ENCODE data around the gene KCNS3.

Gene KCNS3

DNA sequence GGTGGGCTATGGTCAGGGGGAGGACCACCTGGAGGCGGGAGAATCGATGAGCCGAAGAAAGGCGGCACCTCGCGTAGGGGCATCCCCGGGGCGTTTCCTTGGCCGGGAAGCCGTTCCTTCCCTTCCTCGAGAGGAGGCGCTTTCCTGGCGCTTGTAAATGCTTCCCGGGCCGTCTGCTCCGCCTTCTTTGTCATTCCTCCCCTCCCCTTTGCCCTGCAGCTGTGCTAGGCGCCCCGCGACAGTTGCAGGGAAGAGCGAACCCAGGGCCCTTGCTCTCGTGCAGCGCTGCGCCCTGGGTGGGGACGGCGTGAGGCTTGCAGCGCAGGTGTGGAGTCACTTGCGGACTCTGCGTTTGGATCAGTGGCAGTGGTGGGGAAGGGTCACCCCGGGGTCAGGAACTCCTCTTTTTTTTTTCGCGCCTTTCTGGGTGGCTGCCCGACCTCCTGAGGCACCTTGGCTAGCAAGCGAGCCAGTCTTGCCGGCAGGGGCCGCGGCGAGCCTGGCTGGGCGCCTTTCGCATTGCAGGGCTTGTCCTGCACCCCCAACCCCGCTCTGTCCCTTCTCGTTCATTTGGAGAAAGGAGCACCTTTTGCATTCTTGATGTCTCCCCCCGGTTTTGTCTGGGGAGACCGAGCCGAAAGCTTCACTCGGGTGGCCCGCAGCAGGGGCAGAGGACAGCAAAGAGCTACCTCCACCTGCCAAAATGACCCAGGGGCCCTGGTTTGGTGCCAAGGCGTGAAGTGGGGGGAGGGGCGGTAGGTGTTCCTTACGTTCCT lies 858 bp downstream of the KCNS3 start:
- DNase-seq = no peak

DNA sequence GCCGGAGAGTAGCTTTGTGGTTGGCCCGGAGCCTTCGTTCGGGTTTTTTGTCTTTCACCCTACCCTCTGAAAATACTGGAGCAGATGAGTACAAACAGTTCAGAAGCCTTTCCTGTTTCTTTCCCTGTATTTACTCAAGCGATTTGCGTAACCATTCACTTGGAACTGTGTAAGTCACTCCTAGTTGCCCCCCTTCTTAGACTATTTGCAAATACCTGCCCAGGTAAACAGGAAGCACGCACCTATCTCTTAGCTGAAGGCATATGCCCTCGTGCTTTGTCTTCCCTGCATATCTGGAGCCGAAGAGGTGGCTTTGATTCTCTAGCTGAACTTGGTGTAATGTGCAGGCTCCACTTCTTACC lies 1.4 kb downstream of the KCNS3 start:
- no peak for DNase-seq

DNA sequence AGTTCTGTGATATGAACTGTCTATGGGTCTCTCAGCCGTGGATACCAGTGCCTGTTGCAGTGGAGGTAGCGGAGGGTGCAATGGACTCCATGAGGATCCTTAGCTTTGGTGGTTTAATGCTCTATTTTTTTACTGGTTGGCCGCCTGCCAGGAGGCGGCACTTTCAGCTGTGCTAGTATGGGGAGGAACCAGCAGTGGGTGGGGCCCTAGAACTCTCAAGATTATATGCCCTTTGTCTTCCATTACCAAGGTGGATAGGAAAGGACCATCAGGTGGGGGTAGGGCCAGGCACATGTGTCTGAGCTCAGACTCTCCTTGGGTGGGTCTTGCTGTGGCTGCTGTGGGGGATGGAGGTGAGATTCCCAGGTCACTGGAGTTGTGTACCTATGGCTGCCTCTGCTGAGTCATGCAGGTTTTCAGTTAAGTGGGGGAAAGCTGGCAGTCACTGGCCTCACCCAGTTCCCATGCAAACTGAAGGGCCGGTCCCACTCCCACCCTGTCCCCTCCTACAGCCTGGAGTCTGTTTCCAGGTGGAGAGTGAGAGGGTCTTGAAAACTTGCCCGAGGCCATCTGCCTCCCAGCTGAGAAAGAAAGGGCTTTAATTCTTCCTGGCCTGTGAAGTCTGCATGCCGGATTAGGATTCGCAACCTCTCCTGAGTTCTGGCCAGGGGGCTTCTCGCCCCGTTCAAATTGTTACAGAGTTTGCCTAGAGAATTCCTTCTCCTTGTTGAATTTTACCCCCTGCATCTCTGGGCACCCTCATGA lies 14.5 kb downstream of the KCNS3 start:
- no peak for DNase-seq

DNA sequence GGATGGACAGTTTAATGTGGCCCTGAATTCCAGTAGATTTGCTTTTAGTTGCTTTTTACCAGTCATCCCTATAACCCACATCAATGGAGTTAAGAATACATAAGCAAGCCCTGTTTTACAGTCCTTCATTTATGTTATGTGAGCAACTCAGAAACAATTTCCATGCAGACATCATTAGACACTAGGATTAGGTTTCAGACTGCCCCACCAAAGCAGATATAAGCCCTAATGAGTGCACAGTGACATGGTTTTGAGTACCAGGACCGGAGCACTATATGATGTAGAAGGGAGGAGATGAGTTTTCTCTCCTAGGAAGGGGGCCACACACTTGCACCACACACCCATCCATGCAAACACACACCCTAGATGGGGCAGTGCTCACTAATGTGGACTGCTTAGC lies 15.5 kb downstream of the KCNS3 start:
- no peak for DNase-seq

DNA sequence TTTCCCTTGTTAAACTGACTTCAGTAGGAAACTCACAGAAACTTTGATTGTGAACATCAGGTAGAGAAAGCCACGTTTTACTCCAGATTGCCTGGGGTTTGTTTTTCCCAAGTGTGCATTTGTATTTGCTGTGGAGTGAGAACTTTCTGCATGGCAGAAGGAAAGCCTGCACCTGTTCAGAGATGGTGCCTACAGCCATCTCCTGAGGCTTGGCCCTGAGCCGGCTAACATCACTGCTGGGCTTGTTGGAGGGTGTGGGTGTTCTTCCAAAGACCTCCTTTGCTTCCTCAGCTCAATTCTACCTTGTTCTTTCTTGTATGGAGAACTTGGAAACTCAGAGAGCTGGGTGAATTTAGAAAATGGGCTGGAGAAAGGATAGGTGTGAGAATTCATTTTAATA lies 16.1 kb downstream of the KCNS3 start:
- DNase-seq = no peak

DNA sequence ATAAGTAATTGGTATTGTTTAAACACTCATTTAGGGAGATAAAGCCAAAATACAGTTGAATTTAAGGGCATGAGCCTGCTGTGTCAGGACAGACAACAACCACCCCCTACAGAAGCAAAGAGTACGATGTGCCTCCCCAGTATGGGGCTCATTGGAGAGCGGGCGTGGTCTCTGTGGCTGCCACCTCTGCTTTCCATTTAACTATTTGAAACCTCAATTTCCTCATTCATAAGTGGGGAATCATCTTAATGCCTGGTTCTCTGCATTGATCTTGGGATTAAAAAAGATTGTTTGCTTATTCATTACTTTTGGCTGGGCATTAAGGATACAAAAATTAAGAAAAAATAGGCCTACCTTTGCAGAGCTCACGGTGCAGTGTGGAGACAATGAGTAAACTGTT lies 21.4 kb downstream of the KCNS3 start:
- no peak for DNase-seq

DNA sequence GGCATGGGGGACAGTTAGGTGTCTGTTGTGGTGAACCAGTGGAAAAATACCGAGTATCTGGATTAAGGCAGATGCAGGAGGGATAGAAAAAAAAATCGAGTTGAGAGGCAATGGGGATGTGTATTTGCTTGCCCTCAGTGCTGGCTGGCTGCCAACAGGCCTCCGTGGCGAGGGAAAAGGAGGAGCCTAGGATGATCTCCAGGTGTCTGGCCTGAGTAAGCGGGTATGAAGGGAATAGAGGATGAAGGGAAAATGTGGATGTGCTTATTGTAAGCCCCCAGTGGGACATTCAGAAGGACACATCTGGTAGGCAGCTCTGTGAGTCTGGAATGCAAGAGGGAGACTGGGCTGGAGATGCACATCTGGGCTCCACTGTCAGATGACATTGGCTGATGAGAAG lies 22.8 kb downstream of the KCNS3 start:
- no peak for DNase-seq

DNA sequence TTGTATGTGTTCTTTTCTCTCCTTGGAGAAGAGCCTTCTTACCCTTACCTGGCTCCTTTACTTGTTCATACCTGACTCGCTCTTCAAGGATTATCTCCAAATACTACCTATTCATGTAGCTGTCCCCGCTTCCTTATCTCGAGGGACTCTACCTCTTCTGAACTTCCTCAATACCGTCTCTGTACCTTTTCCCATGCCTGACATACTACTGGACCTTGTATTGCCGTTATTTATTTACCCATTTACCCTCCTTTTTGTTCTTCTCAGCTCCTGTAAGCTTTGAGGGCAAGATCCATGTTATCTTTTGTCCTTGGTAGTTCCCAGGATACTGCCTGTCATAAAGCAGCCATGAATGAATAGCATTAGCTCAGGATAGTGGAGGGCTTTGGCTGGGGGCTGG lies 32.5 kb downstream of the KCNS3 start:
- no peak for DNase-seq

DNA sequence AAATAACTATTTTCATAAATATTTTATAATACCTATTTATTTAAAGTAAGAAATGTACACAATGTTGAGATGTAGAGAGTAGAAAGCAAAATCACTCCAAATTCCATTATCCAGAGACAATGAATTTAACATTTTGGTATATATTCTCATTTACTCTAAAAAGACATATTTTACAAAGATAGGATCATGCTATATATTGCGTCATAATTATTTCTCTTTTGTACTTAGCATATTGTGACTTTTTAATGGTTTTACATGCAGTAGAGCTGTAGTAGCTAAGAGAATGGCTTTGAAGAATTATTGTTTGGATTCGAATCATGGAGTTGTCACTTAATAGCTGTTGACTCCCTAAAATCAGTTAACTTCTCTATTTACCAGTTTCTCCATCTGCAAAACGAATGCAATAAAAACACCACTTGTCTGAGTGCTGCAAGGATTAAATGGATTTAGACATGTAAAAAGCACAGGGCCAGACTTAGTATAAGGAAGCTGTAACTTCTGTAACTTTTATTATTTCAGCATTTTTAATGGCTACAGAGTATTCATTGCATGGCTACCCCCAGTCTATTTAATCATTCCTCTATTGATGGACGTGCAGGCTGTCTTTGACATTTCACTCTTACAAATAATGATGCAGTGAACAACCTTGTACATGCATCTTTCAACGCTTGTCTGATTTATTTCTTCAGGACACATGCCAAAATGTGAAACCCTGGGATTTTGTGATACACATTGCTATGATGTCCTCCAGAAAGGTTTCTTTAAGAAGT lies 33.2 kb downstream of the KCNS3 start:
- DNase-seq = peak; percentile 28

DNA sequence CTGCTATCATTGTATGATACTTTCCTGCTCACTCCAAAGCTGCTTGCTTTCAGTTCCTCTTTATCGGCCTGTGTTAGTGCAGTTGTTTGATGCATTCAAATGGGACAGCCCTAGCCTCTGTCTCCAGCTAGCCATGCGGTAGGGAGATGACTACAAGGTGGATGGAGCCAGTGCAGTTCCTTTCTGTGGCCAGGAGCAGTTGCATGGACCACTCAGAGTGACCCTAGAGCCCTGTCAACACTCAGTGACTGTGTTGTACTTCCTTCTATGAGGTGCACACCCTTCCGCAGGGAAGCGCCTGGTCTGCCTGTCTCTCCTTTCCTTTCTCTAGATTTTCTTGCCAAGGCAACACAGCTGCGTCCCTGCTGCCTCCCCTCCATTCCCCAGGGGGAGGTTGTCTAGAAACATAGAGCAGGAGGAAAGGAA lies 33.8 kb downstream of the KCNS3 start:
- peak; percentile 79 for DNase-seq

DNA sequence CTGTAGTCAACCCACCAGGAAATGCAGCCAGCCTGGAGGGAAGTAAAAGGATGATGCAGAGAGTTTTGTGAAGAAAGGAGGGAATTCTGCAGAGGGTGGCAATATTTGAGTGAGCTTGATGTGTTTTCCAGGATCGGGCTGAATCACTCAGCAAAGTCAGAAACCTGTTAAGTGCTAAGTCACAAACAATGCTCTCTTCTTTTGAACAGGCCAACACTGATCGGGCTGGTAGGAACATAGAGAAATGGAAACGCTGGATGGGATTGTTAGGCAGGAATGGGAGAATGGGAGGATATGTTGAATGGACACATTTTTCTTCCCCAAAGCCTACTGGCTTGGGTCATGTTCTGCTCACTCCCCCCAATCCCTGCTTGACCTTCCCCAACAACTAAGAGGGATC lies 36.6 kb downstream of the KCNS3 start:
- no peak for DNase-seq

DNA sequence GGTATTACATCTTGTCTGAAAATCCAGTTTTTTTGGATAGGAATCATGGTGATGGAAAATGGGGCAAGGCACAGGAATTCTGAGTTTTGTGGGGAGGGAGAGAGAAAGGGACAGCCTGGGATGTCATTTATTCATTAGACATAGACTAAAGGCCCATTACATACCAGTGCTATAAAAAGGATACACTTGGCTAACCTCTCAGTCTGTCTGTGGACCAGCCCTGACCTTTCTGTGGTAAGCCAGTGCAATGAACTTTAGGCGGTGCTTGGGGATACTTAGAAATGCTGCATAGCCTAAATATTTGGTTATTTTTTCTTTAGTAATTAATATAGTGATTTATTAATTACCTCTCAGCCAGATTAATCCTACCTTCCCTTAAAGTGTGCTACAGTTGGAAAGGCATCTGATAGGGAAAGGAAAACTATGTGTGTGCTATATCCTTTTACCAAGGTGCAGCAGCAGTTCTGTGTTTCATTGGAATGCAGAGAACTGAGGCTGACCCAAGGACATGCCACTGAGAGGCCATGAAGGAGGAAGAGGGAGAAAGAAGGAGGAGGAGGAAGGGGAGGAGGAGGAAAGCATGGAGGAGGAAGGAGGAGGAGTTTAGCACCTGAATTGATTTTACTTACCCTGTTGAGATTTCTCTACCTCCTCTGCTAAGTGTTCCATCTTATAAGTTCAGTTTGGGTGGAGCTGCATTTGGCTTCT lies 37.5 kb downstream of the KCNS3 start:
- no peak for DNase-seq

DNA sequence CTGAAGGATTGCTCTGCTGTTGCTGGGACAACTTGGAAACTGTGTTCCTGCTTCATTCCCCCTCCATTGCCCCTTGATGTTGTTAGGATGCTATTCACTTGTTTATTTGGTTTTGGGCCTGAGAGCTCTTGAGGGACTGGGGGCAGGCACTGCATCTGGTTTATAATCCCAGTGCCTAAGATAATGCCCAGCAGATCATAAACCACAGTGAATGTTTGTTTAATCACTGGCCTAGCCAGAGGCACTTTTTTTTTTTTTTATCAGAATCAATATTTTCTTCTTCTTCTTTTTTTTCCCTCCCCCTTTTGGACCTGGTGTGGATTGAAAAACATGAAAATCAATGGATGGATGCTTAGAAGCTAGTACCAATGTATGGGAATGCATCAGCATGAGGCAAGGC lies 38.1 kb downstream of the KCNS3 start:
- DNase-seq = no peak

DNA sequence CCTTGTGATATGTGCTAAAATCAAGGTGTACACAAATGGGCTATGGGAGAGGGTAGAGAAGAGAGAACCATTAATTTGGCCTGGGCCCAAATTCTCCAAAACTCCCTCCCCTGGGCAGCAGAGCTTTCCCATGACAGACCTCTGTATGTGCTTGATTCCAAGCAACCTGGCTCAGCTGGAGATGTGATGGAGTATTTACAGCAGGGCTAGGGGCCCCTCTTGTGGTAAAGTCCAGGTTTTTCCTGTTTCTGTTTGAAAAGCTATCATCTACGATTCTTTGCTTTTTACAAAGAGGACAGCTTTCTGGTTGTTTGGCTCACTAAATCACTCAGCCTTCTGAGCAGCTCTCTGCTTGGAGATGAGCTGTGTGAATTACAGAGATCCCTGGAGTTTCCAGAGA lies 40.3 kb downstream of the KCNS3 start:
- DNase-seq = no peak

DNA sequence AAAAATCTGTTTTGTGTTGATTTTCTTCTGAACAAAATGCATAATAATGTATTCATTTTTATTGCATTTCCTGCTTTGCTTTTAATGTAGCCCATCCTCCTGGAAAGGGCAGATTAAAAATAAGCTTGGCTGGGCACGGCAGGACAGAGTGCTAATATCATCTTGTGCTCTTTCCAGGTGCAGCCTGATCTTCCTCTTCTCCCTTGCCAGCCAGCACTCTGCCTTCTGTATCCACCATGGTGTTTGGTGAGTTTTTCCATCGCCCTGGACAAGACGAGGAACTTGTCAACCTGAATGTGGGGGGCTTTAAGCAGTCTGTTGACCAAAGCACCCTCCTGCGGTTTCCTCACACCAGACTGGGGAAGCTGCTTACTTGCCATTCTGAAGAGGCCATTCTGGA lies 52.3 kb downstream of the KCNS3 start:
- no peak for DNase-seq

DNA sequence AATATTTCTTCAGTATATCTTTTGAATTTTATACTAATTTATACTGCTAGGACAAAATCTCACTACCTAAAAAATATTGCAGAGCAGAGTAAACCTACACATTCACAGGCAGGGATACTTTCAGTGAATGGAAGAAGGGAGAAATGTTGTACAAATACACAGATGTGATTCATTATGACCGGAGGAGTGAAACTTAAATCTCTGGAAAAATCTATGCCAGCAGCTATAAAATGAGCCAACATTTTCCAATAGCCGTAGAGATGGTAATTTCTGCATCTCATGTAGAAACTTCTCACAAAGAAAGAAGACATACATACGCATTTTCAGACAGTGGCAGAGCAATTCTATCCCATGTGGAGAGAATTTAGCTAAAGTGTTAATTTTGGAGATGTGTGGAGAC lies 54.8 kb downstream of the KCNS3 start:
- DNase-seq = no peak

DNA sequence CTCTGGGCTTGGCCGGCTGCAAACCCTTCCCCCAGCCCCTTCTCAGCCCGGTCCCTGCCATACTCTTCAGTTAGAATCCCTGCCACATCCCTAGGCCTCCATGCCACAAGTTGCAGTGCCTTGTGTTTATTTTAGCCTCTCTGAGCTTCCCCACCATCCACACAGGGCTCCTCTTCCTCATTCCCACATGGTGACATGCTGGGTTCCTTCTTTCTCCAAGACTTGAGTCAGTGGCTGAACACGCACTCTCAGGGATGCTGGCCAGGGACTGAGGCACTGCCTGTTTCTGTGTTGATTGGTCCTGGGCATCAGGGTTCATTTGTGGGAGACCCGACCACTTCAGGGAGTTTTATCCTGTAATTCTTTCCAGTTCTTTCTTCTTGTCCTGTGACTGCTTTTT lies 56.3 kb downstream of the KCNS3 start:
- no peak for DNase-seq

DNA sequence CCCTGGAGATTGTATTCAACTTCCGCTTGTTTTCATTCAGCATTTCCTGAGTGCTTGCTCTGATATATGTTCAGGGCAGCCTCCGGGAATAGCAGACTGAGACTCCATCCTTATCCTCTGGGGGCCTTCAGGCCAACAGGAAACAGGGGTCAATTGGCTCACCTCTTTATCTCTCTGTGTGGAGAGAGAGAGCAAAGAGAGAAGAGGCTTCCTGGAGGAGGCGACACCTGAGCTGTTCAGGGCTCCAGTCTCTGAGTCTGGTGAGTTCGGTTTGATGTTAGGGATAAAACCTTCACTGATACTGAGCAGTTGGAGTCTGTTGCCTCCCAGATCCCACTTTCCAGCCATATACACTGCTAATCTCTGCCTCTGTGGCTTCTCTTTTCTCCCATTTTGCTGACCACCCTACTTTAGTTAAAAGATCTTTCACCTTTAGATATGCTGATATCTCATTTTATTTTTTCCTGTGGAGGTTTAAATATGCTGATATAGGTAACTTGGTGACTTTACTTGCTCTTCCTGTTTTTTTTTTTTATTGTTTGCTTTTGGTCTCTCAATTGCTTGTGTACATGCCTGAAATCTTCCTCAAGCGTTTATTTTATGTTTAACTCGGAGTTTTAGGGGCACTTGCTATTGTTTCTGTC lies 56.9 kb downstream of the KCNS3 start:
- no peak for DNase-seq

DNA sequence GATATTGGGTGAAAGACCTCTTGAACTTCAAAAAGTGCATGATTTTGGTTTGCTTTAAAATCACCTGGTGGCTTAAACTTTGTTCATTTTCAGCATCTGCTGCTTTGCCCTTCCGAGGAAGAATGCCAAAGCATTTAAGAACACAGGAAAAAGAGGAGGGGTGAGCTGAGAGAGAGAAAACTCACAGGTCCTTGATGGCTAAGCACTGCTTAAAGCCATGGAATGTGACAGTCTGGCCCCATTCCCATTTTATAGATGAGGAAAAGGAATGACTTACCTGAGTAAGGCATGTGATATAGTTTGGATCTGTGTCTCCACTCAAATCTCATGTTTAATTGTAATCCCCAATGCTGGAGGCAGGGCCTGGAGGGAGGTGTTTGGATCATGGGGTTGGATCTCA lies 58.1 kb downstream of the KCNS3 start:
- DNase-seq = no peak

DNA sequence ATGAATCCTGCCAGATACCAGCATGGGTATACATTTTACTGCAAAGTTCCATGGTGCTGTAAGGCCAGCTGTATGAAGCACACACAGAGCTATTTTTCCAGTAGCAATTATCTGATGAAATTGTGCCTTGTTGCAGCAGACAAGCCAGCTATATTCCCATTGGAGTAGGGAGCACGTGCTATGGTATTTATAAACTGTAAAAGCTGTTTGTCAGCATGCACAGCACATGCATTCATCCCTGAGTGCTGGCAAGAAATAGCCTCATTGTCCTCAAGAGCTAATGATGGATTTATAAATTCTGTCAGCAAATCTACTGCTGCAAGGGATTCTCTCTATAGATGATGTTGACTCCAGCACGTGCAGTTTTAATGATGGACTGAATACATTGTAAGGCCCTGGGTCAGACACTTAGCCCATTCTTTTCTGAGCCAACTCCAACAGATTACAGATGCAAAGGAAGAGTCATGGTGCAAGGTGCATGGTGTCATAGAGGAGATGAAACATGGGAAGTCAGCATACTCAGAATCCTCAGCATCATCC lies 61.7 kb downstream of the KCNS3 start:
- DNase-seq = no peak

DNA sequence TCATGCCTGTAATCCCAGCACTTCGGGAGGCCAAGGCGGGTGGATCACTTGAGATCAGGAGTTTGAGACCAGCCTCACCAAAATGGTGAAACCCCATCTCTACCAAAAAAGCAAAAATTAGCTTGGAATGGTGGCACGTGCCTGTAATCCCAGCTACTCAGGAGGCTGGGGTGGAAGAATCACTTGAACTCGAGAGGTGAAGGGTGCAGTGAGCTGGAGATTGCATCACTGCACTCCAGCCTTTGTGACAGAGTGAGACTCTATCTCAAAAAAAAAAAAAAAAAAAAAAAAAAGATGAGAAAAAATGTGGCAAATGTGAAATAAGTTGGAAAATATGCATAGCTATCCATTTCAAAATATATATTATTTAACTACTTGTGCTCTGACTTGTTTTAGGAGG lies 65.0 kb downstream of the KCNS3 start:
- DNase-seq = no peak

DNA sequence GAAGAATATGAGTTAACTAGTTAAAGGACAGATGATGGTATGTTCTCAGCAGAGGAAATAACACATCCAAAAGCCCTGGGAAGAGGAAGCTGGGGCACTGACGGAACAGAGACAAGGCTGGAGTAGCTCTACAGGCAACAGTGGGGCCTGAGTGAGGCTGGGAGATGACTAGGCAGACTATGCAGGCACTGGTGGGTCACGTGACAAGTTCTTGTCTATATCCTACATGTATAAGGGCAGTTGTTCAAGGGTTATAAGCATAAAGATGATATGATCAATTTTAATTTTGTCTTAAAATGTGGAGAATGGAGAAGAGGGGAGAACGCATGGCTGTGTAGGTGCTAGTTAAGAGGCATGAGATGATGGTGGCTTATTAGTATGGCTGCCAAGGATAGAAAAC lies 68.6 kb downstream of the KCNS3 start:
- no peak for DNase-seq

DNA sequence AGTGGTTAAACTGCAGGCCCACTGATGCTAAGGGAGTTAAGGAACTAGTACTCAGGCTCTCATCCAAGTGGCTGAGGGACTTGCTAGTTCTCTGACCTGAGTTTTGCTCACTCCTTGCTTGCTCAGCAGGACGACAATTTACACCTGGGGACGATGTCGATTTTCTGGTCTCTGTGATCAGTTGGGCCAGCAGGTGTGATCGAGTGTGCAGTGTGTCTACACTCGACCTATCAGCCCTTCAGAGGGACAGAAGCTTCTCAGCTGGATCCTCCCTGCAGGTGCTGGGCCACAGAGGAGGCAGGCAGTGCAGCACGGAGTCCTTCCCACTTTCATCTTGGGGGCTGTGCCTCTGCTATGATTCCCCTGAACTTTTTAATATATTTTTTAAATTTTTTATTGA lies 71.5 kb downstream of the KCNS3 start:
- DNase-seq = no peak

Measured in MV-4-11 (cell line).